NB4 (cell line): Measurements from ENCODE around the gene CCDC74A.
"Not testable (repeated sequence)": the region's sequence is repeated elsewhere in the genome, so short reads cannot be mapped to it uniquely, and the experiment has no call there.

ENCODE experiments used
- CTCF ChIP-seq: IDR thresholded peaks from one replicate; pipeline ENCODE4 v1.5.1; 2012; ENCODE audit warnings: low read depth, low read length
- POLR2A ChIP-seq: IDR thresholded peaks from 2 replicates; pipeline ENCODE4 v1.6.1; 2011; ENCODE audit warnings: mild to moderate bottlenecking; ENCODE audit not compliant: insufficient read length; ENCODE audit errors: extremely low read depth
- TF ChIP-seq, protein P1 (sequence below): IDR thresholded peaks from 2 replicates; pipeline ENCODE4 v1.6.1; 2011; ENCODE audit warnings: low read depth, low read length

GRCh38 chr2:131534317-131534672, 6.6 kb downstream of the CCDC74A start:
- TF ChIP-seq CTCF, POLR2A: not testable (repeated sequence)
- TF ChIP-seq, protein P1, sequence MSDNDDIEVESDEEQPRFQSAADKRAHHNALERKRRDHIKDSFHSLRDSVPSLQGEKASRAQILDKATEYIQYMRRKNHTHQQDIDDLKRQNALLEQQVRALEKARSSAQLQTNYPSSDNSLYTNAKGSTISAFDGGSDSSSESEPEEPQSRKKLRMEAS: not testable (repeated sequence)
